ENCODE results near the gene TCFL5. TPM values are rescaled to one million over a fixed set of nuclear protein-coding genes. Genes with fewer than 3 reads are reported as not detected.

The TCFL5 gene
- total RNA-seq, 4 donors from 2014 or later = 5.3 to 20.0 (median 14.2) TPM

DNA sequence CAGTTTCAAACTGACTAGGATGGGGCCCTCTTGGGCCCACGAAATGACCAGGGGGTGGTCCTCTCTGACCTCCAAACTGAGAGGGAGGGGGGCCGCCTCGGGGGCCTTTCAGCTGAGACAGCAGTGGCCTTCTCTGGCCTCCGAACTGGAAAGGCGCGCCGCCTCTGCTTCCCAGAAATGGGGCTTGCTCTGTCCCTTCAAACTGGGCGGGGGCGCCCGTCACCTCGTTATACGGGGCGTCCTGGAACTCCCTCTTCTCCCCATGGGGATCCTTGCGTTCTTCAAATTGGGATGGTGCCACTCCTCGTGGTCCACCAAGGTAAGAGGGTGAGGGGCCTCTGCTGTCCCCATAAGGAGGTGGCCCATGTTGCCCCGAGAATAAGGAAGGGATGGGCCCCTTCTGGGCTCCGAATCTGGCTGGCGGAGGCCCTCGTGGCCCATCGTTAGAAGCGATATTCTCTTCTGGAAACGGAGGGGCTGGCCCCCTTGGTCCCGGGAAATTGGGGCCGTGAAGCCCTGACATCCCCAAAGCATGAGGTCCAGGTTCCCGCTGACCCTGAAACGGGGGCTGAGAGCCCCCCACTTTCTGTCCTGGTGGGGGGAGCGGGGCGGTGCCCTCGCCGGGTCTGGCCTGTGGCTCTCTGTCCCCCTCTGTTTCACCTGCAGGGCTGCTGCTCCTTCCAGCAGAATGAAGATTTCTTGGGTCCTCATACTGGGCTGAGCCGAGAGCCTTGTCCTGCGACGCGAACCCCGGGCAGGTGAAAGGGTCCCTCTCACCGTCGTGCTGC lies 18.7 kb upstream of the TCFL5 start:
- Histone ChIP-seq H3K27ac (no peak overlapping the region), H3K4me3 (no peak overlapping the region), H3K9me3 (no peaks in the 10 kb centered on the region), H3K36me3 (no peaks in the 10 kb centered on the region), H3K4me1 (peaks cover 0 to 7% of the 10 kb centered on the region in 2 donors), H3K27me3 (no peaks in the 10 kb centered on the region)
- intact Hi-C loops (cut with DNase I; ENCODE audit: low total_unique reads) = no loop called here
- DNase-seq = no peak
- no peak for TF ChIP-seq POLR2A (IDR thresholded peaks at IDR 0.05)
- TF ChIP-seq, protein P1, sequence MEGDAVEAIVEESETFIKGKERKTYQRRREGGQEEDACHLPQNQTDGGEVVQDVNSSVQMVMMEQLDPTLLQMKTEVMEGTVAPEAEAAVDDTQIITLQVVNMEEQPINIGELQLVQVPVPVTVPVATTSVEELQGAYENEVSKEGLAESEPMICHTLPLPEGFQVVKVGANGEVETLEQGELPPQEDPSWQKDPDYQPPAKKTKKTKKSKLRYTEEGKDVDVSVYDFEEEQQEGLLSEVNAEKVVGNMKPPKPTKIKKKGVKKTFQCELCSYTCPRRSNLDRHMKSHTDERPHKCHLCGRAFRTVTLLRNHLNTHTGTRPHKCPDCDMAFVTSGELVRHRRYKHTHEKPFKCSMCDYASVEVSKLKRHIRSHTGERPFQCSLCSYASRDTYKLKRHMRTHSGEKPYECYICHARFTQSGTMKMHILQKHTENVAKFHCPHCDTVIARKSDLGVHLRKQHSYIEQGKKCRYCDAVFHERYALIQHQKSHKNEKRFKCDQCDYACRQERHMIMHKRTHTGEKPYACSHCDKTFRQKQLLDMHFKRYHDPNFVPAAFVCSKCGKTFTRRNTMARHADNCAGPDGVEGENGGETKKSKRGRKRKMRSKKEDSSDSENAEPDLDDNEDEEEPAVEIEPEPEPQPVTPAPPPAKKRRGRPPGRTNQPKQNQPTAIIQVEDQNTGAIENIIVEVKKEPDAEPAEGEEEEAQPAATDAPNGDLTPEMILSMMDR (IDR thresholded peaks at IDR 0.05) = no peak

DNA sequence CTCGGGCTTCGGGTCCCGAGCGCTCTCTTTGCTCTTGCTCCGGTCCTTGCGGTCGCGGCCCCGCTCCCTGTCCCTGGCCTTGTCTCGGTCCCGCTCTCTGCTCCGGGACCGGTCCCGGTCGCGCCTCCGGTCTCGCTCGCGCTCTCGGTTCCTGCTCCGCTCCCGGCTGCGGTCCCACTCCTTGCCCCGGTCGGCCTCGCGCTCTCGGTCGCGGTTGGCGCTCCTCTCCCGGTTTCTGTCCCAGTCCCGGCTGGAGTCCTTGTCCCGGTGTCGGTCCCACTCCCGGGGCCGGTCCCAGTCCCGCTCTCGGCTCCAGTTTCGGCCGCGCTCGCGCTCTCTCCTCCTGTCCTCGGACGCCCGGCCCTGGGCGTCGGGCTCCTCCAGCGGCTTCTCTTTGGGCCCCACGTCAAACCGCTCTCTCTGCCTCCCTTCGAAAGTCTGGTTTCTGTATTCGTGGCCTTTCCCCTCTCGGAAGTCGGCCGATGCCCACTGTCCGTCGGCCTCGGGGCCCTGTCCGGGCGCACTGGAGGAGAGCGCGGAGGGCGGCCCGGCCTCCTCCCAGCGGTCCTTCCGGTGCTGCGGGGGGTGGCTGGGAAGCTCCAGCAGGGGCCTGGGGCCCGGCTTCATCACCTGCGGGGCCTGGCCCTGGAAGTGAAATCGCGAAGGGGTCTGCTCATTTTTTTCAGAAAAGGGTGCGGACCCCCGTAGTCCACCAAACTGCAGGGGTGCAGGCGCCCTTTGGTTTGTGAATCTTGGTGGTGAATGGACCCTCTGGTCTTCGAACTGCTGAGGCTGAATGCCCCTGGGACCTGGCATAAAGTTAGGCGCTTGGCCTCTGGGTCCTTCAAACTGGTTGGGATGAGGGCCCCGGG lies 17.9 kb upstream of the TCFL5 start:
- DNase-seq = no peak
- no peaks in the 10 kb centered on the region for H3K9me3 ChIP-seq
- intact Hi-C loops (cut with DNase I; ENCODE audit: low total_unique reads) = no loop called here
- H3K4me3 ChIP-seq = no peak overlapping the region
- H3K27ac ChIP-seq = no peak overlapping the region
- TF ChIP-seq, protein P1 (IDR thresholded peaks at IDR 0.05) = no peak
- TF ChIP-seq POLR2A (IDR thresholded peaks at IDR 0.05) = no peak
- H3K36me3 ChIP-seq = no peaks in the 10 kb centered on the region
- peaks cover 0 to 7% of the 10 kb centered on the region in 2 donors for H3K4me1 ChIP-seq
- H3K27me3 ChIP-seq = no peaks in the 10 kb centered on the region

DNA sequence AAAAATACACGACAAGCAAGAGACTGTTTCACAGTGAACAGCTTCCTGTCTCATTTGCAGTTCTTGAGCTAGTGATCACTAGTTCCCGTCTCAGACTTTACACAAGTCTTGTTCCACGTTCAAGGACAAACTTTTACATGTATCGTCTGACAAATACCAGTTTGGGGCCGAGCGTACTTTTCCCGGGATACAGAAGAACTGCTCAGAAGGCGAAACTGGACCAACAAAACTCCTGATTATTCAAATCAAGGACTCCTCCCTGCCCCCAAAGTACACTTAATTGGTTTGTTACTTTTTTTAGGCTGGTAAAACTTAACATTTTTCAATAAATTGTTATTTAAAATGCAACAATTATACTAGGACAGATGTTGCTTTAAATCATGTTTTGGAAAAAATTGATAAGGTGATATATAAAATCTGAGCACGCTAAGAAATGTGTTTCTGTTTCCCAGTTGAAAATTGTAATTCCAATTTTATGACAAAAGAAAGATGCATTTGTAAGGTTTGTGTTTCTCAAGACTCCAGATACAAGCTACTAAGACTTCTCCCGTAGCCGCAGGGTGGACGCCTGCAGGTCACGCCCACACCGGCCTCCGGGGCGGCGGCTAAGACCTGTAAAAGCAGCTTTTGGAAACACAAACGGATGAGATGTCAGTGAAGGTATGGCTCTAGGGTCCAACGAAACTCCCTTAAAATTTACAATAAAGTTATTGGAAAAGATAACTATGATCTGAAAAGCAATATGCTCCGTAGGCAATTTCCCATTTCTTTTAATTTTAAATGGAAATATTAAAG lies 16.8 kb upstream of the TCFL5 start:
- Histone ChIP-seq H3K9me3 (no peaks in the 10 kb centered on the region), H3K4me3 (no peak overlapping the region), H3K36me3 (no peaks in the 10 kb centered on the region), H3K4me1 (peaks cover 0 to 7% of the 10 kb centered on the region in 2 donors), H3K27ac (no peak overlapping the region), H3K27me3 (no peaks in the 10 kb centered on the region)
- no peak for DNase-seq
- no peak for TF ChIP-seq POLR2A (IDR thresholded peaks at IDR 0.05)
- TF ChIP-seq, protein P1 (IDR thresholded peaks at IDR 0.05) = no peak
- intact Hi-C loops (cut with DNase I; ENCODE audit: low total_unique reads) = no loop called here

GRCh38 chr20:62876902-62877816 lies 15.5 kb upstream of the TCFL5 start:
- no peaks in the 10 kb centered on the region for H3K36me3 ChIP-seq
- intact Hi-C loops (cut with DNase I; ENCODE audit: low total_unique reads) = no loop called here
- no peak overlapping the region for H3K4me3 ChIP-seq
- H3K9me3 ChIP-seq = no peaks in the 10 kb centered on the region
- TF ChIP-seq POLR2A (IDR thresholded peaks at IDR 0.05) = no peak
- TF ChIP-seq, protein P1 (IDR thresholded peaks at IDR 0.05) = no peak
- DNase-seq = peak; percentile 78 to 85
- H3K27ac ChIP-seq = peak overlapping the region; percentile 18 to 67
- no peaks in the 10 kb centered on the region for H3K27me3 ChIP-seq
- peaks cover 0 to 7% of the 10 kb centered on the region in 2 donors for H3K4me1 ChIP-seq
